ENCODE data around the gene SLC26A8.

- no peak for TF ChIP-seq CTCF (IDR thresholded peaks at IDR 0.05; ENCODE audit: insufficient read depth, low read depth, low read length)
- no peak for TF ChIP-seq EZH2 (IDR thresholded peaks at IDR 0.05; ENCODE audit: insufficient read depth, low read length)
These were observed 128.9 kb downstream of the SLC26A8 start for GRCh38 chr6:35895560-35895959.
